PFSK-1 (cell line): ENCODE results near the gene TMC3.

Experiments used
- FOXP2 ChIP-seq: optimal IDR thresholded peaks from 2 replicates; pipeline ENCODE3; 2011; ENCODE audit warnings: borderline replicate concordance, control low read depth, inconsistent platforms; ENCODE audit not compliant: insufficient read depth; ENCODE audit errors: extremely low read length, extremely low read depth
- POLR2AphosphoS5 ChIP-seq: IDR thresholded peaks from 2 replicates; pipeline ENCODE4 v1.6.1; 2012; ENCODE audit warnings: low read depth, mild to moderate bottlenecking, control low read depth, low read length, moderate library complexity
- REST ChIP-seq, 2 experiments: IDR thresholded peaks; 2 replicates each; pipeline versions ENCODE4 v1.6.1 to v1.8.0; 2011 to 2012; ENCODE audit warnings: low read depth in 2 of 2, low read length in 2 of 2, control low read depth in 1 of 2, inconsistent platforms in 1 of 2, mild to moderate bottlenecking in 1 of 2, moderate library complexity in 1 of 2; ENCODE audit not compliant: insufficient read depth in 1 of 2
- SIN3A ChIP-seq: IDR thresholded peaks from 2 replicates; pipeline ENCODE4 v1.6.1; 2012; ENCODE audit warnings: mild to moderate bottlenecking, low read length, moderate library complexity, borderline replicate concordance; ENCODE audit not compliant: insufficient read depth
- TAF1 ChIP-seq: IDR thresholded peaks from 2 replicates; pipeline ENCODE4 v1.6.1; 2012; ENCODE audit warnings: low read length, control low read depth, borderline replicate concordance; ENCODE audit not compliant: insufficient read depth

DNA sequence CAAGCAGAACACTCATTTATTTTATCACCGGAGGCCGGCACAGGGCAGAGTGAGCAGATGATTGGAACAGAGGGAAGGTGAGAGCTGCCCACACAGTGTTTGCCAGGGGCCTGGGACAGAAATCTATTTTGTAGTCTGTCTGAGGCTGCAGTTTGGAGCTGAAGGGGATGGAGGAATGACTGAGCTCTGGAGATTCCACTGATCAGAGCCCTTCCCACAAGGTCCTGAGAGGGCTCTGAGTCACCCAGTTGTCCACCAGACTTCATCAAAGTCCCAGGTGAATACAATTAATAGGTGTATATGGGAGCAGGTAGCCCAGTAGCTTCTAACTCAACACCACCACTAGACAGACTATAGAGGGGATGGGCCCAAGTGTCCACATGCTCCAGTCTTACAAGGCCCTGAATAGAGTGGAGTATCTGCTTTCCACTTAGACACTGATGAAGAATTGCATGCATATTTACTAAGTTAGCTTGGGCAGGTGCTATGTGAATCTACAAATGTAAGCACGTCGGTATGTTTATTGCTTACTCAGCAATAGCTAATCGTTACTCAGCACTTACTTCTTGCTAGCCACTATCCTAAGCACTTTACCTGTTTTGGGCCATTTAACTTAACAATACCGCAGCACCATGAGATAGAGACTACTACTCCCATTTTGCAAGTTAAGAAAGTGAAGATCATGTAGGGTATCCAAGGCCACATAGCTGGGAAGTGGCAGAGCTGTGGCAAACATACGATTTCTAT is 47.4 kb downstream of the TMC3 start:
- TF ChIP-seq TAF1 (no peak), FOXP2 (no peak), REST (IDR thresholded peaks at IDR 0.05; ENCODE audit: insufficient read depth in 1 of 2, low read depth in 2 of 2, low read length in 2 of 2) (no peak), SIN3A (no peak), POLR2AphosphoS5 (no peak)
